Measurements from ENCODE around the gene ZCCHC10. TPM values are rescaled to one million over a fixed set of nuclear protein-coding genes. Genes with fewer than 3 reads are reported as not detected.

Gene ZCCHC10
- total and polyA plus RNA-seq, 10 of the 15 experiments (the other 5 are each of a cell fraction or from before 2014, with no cell fraction given) = 16.8 to 117 (median 53.5) TPM

DNA sequence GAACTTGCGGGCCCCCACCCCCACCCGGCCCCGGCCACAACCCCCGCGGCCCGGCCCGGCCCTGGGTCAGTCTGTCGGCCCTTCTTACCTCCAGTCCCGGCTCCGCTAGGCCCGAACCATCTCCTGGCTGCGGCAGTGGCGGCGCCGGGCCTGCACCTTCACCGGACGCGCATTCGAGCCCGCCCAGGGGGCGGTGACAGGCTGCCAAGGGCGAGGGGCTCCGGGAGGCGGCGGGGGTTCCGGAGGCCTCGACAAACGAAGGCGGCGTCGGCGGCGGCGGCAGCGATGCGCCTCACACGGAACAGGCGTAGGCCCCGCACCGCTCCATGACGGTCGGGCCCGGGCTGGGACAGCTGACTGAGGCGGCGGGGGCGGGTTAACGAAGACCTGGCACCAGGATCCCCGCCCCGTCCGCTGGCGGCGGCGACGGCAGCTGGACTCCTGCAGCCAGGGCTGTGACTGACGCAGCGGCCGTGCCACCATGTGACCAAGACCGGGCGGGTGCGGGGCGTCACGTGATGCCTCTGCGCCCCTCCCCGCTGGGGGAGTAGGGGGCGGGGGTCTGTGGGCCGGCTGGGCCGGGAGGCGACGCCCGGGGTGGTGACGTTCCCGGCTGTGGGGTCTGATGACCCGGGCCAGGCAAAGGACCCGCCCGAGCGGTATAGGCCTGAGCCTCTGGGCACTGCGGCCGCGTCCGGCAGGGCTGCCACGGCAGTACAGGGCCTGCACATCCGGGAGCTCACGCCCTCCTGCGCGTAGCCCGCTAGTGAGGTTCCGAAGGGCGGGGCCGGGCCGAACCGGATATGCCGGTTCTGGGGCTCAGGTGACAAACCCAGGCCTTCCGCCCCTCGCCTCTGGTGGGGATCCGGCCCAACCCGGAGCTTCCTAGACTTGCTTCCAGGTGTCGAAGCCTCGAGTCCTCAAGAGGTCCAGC, 62.9 kb downstream of the ZCCHC10 start, which contains the start of gene AFF4 (continued):
- TF ChIP-seq, protein P1, sequence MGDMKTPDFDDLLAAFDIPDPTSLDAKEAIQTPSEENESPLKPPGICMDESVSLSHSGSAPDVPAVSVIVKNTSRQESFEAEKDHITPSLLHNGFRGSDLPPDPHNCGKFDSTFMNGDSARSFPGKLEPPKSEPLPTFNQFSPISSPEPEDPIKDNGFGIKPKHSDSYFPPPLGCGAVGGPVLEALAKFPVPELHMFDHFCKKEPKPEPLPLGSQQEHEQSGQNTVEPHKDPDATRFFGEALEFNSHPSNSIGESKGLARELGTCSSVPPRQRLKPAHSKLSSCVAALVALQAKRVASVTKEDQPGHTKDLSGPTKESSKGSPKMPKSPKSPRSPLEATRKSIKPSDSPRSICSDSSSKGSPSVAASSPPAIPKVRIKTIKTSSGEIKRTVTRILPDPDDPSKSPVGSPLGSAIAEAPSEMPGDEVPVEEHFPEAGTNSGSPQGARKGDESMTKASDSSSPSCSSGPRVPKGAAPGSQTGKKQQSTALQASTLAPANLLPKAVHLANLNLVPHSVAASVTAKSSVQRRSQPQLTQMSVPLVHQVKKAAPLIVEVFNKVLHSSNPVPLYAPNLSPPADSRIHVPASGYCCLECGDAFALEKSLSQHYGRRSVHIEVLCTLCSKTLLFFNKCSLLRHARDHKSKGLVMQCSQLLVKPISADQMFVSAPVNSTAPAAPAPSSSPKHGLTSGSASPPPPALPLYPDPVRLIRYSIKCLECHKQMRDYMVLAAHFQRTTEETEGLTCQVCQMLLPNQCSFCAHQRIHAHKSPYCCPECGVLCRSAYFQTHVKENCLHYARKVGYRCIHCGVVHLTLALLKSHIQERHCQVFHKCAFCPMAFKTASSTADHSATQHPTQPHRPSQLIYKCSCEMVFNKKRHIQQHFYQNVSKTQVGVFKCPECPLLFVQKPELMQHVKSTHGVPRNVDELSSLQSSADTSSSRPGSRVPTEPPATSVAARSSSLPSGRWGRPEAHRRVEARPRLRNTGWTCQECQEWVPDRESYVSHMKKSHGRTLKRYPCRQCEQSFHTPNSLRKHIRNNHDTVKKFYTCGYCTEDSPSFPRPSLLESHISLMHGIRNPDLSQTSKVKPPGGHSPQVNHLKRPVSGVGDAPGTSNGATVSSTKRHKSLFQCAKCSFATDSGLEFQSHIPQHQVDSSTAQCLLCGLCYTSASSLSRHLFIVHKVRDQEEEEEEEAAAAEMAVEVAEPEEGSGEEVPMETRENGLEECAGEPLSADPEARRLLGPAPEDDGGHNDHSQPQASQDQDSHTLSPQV (IDR thresholded peaks at IDR 0.05) = no peak
- TF ChIP-seq GABPA (IDR thresholded peaks at IDR 0.05; ENCODE audit: low read depth) (peak; percentile 72), ZNF622 (IDR thresholded peaks at IDR 0.05) (no peak), CHD4 (IDR thresholded peaks at IDR 0.05) (no peak), YBX1 (IDR thresholded peaks at IDR 0.05) (no peak), ZSCAN29 (IDR thresholded peaks at IDR 0.05) (0 out of 2 replicates have a peak, but pooled peaks have one; percentile 14), RELA (IDR thresholded peaks at IDR 0.05; ENCODE audit: borderline replicate concordance, partially characterized antibody) (peak; percentile 79)
- TF ChIP-seq, protein P2, sequence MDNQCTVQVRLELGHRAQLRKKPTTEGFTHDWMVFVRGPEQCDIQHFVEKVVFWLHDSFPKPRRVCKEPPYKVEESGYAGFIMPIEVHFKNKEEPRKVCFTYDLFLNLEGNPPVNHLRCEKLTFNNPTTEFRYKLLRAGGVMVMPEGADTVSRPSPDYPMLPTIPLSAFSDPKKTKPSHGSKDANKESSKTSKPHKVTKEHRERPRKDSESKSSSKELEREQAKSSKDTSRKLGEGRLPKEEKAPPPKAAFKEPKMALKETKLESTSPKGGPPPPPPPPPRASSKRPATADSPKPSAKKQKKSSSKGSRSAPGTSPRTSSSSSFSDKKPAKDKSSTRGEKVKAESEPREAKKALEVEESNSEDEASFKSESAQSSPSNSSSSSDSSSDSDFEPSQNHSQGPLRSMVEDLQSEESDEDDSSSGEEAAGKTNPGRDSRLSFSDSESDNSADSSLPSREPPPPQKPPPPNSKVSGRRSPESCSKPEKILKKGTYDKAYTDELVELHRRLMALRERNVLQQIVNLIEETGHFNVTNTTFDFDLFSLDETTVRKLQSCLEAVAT (IDR thresholded peaks at IDR 0.05) = no peak
- TF ChIP-seq, protein P3, sequence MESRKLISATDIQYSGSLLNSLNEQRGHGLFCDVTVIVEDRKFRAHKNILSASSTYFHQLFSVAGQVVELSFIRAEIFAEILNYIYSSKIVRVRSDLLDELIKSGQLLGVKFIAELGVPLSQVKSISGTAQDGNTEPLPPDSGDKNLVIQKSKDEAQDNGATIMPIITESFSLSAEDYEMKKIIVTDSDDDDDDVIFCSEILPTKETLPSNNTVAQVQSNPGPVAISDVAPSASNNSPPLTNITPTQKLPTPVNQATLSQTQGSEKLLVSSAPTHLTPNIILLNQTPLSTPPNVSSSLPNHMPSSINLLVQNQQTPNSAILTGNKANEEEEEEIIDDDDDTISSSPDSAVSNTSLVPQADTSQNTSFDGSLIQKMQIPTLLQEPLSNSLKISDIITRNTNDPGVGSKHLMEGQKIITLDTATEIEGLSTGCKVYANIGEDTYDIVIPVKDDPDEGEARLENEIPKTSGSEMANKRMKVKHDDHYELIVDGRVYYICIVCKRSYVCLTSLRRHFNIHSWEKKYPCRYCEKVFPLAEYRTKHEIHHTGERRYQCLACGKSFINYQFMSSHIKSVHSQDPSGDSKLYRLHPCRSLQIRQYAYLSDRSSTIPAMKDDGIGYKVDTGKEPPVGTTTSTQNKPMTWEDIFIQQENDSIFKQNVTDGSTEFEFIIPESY (IDR thresholded peaks at IDR 0.05) = no peak
- TF ChIP-seq, protein P4, sequence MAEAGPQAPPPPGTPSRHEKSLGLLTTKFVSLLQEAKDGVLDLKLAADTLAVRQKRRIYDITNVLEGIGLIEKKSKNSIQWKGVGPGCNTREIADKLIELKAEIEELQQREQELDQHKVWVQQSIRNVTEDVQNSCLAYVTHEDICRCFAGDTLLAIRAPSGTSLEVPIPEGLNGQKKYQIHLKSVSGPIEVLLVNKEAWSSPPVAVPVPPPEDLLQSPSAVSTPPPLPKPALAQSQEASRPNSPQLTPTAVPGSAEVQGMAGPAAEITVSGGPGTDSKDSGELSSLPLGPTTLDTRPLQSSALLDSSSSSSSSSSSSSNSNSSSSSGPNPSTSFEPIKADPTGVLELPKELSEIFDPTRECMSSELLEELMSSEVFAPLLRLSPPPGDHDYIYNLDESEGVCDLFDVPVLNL (IDR thresholded peaks at IDR 0.05; ENCODE audit: low read depth, low read length) = no peak; the same call in 1 of the 2 replicates
- TF ChIP-seq, protein P5, sequence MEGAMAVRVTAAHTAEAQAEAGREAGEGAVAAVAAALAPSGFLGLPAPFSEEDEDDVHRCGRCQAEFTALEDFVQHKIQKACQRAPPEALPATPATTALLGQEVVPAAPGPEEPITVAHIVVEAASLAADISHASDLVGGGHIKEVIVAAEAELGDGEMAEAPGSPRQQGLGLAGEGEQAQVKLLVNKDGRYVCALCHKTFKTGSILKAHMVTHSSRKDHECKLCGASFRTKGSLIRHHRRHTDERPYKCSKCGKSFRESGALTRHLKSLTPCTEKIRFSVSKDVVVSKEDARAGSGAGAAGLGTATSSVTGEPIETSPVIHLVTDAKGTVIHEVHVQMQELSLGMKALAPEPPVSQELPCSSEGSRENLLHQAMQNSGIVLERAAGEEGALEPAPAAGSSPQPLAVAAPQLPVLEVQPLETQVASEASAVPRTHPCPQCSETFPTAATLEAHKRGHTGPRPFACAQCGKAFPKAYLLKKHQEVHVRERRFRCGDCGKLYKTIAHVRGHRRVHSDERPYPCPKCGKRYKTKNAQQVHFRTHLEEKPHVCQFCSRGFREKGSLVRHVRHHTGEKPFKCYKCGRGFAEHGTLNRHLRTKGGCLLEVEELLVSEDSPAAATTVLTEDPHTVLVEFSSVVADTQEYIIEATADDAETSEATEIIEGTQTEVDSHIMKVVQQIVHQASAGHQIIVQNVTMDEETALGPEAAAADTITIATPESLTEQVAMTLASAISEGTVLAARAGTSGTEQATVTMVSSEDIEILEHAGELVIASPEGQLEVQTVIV (IDR thresholded peaks at IDR 0.05; ENCODE audit: borderline replicate concordance, partially characterized antibody) = no peak
- TF ChIP-seq, protein P6, sequence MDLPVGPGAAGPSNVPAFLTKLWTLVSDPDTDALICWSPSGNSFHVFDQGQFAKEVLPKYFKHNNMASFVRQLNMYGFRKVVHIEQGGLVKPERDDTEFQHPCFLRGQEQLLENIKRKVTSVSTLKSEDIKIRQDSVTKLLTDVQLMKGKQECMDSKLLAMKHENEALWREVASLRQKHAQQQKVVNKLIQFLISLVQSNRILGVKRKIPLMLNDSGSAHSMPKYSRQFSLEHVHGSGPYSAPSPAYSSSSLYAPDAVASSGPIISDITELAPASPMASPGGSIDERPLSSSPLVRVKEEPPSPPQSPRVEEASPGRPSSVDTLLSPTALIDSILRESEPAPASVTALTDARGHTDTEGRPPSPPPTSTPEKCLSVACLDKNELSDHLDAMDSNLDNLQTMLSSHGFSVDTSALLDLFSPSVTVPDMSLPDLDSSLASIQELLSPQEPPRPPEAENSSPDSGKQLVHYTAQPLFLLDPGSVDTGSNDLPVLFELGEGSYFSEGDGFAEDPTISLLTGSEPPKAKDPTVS (IDR thresholded peaks at IDR 0.05; ENCODE audit: low read depth, low read length) = no peak; the same call in 1 of the 2 replicates
- TF ChIP-seq, protein P7, sequence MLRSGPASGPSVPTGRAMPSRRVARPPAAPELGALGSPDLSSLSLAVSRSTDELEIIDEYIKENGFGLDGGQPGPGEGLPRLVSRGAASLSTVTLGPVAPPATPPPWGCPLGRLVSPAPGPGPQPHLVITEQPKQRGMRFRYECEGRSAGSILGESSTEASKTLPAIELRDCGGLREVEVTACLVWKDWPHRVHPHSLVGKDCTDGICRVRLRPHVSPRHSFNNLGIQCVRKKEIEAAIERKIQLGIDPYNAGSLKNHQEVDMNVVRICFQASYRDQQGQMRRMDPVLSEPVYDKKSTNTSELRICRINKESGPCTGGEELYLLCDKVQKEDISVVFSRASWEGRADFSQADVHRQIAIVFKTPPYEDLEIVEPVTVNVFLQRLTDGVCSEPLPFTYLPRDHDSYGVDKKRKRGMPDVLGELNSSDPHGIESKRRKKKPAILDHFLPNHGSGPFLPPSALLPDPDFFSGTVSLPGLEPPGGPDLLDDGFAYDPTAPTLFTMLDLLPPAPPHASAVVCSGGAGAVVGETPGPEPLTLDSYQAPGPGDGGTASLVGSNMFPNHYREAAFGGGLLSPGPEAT (IDR thresholded peaks at IDR 0.05; ENCODE audit: low read depth) = no peak
